MG63 (cell line): ENCODE measurements around the gene RNF121. TPM values are rescaled to one million over a fixed set of nuclear protein-coding genes. Genes with fewer than 3 reads are reported as not detected.

ENCODE experiments used
- DNase-seq: peaks from one replicate; pipeline ENCODE4 v3.0.0-alpha.2; 2020
- H3K27me3 ChIP-seq: fragments of 250-450 bp; sonication (Bioruptor Pico); 2 replicates; pipeline ENCODE4 v1.5.1; 2020; ENCODE audit warnings: mild to moderate bottlenecking, moderate library complexity
- H3K36me3 ChIP-seq: fragments of 250-450 bp; sonication (Bioruptor Pico); 2 replicates; pipeline ENCODE4 v1.5.1; 2020; ENCODE audit warnings: mild to moderate bottlenecking, moderate library complexity
- H3K4me3 ChIP-seq: fragments of 250-450 bp; sonication (Bioruptor Pico); 2 replicates; pipeline ENCODE4 v1.5.1; 2020; ENCODE audit warnings: mild to moderate bottlenecking, moderate library complexity
- H3K9me3 ChIP-seq: fragments of 250-450 bp; sonication (Bioruptor Pico); 2 replicates; pipeline ENCODE4 v1.5.1; 2020; ENCODE audit warnings: mild to moderate bottlenecking, moderate library complexity
- total RNA-seq: library from RNA; depleted of rRNA; stranded (reverse); fragments of >200 nt; shearing (Covaris generic); gene quantifications from 2 replicates; pipeline ENCODE4 v1.2.3, GENCODE V29; 2014; ENCODE audit warnings: low replicate concordance

Gene RNF121
- total RNA-seq, 1 experiment from 2014 or later, result 36.2 TPM

- peaks cover 17% of the 10 kb centered on the region for H3K36me3 ChIP-seq
- H3K9me3 ChIP-seq, result no peaks in the 10 kb centered on the region
- no peak for DNase-seq
- H3K27me3 ChIP-seq, result no peaks in the 10 kb centered on the region
- H3K4me3 ChIP-seq, result no peak overlapping the region
Observed at GRCh38 chr11:71998061-71998460, 69.2 kb downstream of the RNF121 start.

- no peak for DNase-seq
- Histone ChIP-seq H3K9me3 (no peaks in the 10 kb centered on the region), H3K36me3 (peaks cover 24% of the 10 kb centered on the region), H3K4me3 (no peak within 1 kb of the TSS), H3K27me3 (no peaks in the 10 kb centered on the region)
Observed at GRCh38 chr11:71998649-71999310, 69.9 kb downstream of the RNF121 start, which contains the start of gene IL18BP. TSS of gene IL18BP (plus strand) at chr11:71998909. CDS start at chr11:71999985, 1,076 bp downstream.

- no peaks in the 10 kb centered on the region for H3K9me3 ChIP-seq
- H3K4me3 ChIP-seq, result no peak overlapping the region
- DNase-seq, result no peak
- no peaks in the 10 kb centered on the region for H3K27me3 ChIP-seq
- H3K36me3 ChIP-seq, result peaks cover 30% of the 10 kb centered on the region
Observed at GRCh38 chr11:71999362-71999761, 70.5 kb downstream of the RNF121 start.

- peaks cover 35% of the 10 kb centered on the region for H3K36me3 ChIP-seq
- no peak for DNase-seq
- H3K9me3 ChIP-seq, result no peaks in the 10 kb centered on the region
- H3K4me3 ChIP-seq, result no peak overlapping the region
- H3K27me3 ChIP-seq, result no peaks in the 10 kb centered on the region
Observed at GRCh38 chr11:71999798-72000197, 71.0 kb downstream of the RNF121 start.

- Histone ChIP-seq H3K4me3 (no peak overlapping the region), H3K27me3 (no peaks in the 10 kb centered on the region), H3K36me3 (peaks cover 40% of the 10 kb centered on the region), H3K9me3 (no peaks in the 10 kb centered on the region)
- no peak for DNase-seq
Observed at GRCh38 chr11:72000202-72000867, 71.5 kb downstream of the RNF121 start.

GRCh38 chr11:72001285-72001684, 72.4 kb downstream of the RNF121 start:
- Histone ChIP-seq H3K4me3 (no peak overlapping the region), H3K9me3 (no peaks in the 10 kb centered on the region), H3K36me3 (peaks cover 49% of the 10 kb centered on the region), H3K27me3 (no peaks in the 10 kb centered on the region)
- DNase-seq, result no peak

- no peak for DNase-seq
- H3K4me3 ChIP-seq, result no peak overlapping the region
- peaks cover 57% of the 10 kb centered on the region for H3K36me3 ChIP-seq
- H3K9me3 ChIP-seq, result no peaks in the 10 kb centered on the region
- no peaks in the 10 kb centered on the region for H3K27me3 ChIP-seq
Observed at GRCh38 chr11:72001834-72002591, 73.2 kb downstream of the RNF121 start.

- no peak for DNase-seq
- H3K4me3 ChIP-seq, result no peak overlapping the region
- H3K27me3 ChIP-seq, result no peaks in the 10 kb centered on the region
- peaks cover 67% of the 10 kb centered on the region for H3K36me3 ChIP-seq
- no peaks in the 10 kb centered on the region for H3K9me3 ChIP-seq
Observed at GRCh38 chr11:72002841-72003775, 74.3 kb downstream of the RNF121 start.

- Histone ChIP-seq H3K27me3 (no peaks in the 10 kb centered on the region), H3K4me3 (no peak overlapping the region), H3K9me3 (no peaks in the 10 kb centered on the region), H3K36me3 (peaks cover 73% of the 10 kb centered on the region)
- no peak for DNase-seq
Observed at GRCh38 chr11:72003776-72004171, 74.9 kb downstream of the RNF121 start.

- DNase-seq, result no peak
- no peaks in the 10 kb centered on the region for H3K9me3 ChIP-seq
- peaks cover 76% of the 10 kb centered on the region for H3K36me3 ChIP-seq
- no peaks in the 10 kb centered on the region for H3K27me3 ChIP-seq
- no peak overlapping the region for H3K4me3 ChIP-seq
Observed at GRCh38 chr11:72004515-72005346, 75.9 kb downstream of the RNF121 start.

GRCh38 chr11:72005347-72006260, 76.8 kb downstream of the RNF121 start:
- Histone ChIP-seq H3K36me3 (peaks cover 84% of the 10 kb centered on the region), H3K27me3 (no peaks in the 10 kb centered on the region), H3K4me3 (no peak overlapping the region), H3K9me3 (no peaks in the 10 kb centered on the region)
- no peak for DNase-seq

- H3K9me3 ChIP-seq, result no peaks in the 10 kb centered on the region
- DNase-seq, result no peak
- peaks cover 93% of the 10 kb centered on the region for H3K36me3 ChIP-seq
Observed at GRCh38 chr11:72006309-72007088, 77.7 kb downstream of the RNF121 start.

GRCh38 chr11:72007089-72007476, 78.2 kb downstream of the RNF121 start:
- DNase-seq, result no peak
- peaks cover 95% of the 10 kb centered on the region for H3K36me3 ChIP-seq

More at GRCh38 chr11:72006309-72007088, 77.7 kb downstream of the RNF121 start:
- H3K27me3 ChIP-seq, result no peaks in the 10 kb centered on the region
- no peak overlapping the region for H3K4me3 ChIP-seq

GRCh38 chr11:72007587-72007986, 78.7 kb downstream of the RNF121 start:
- no peaks in the 10 kb centered on the region for H3K9me3 ChIP-seq
- no peak for DNase-seq
- no peak overlapping the region for H3K4me3 ChIP-seq
- H3K36me3 ChIP-seq, result peaks cover 97% of the 10 kb centered on the region
- H3K27me3 ChIP-seq, result no peaks in the 10 kb centered on the region

More at GRCh38 chr11:72007089-72007476, 78.2 kb downstream of the RNF121 start:
- no peaks in the 10 kb centered on the region for H3K9me3 ChIP-seq
- H3K27me3 ChIP-seq, result no peaks in the 10 kb centered on the region
- no peak overlapping the region for H3K4me3 ChIP-seq
